Panc1 (cell line): ENCODE data around the gene ABI3BP. TPM values are rescaled to one million over a fixed set of nuclear protein-coding genes. Genes with fewer than 3 reads are reported as not detected.

Source experiments
- ATAC-seq: fragments of 200-7000 bp; cut with Tn5 transposase; 2 replicates; pipeline ENCODE4 v1.9.1; 2020; ENCODE audit warnings: mild to moderate bottlenecking, moderate library complexity
- BruUV-seq: library from RNA; stranded (reverse); fragments of 400-500 nt; replicated peaks from 2 replicates; lab custom pipeline; 2021; lab: Mats Ljungman, UMichigan
- CTCF ChIA-PET: fragments of 300-600 bp; sonication (Branson Sonifier 250); formaldehyde crosslinking; loops from one replicate; lab custom pipeline; 2022; ENCODE audit warnings: antibody characterized with exemption; lab: Charles Lee
- POLR2A ChIA-PET: fragments of 300-600 bp; sonication (Branson Sonifier 250); formaldehyde crosslinking; loops from one replicate; lab custom pipeline; 2022; ENCODE audit warnings: antibody characterized with exemption; lab: Charles Lee
- DNase-seq: peaks from one replicate; pipeline ENCODE4 v3.0.0-alpha.2; 2010; ENCODE audit warnings: low read depth, low spot score
- H3K27ac ChIP-seq: 2 replicates; pipeline ENCODE4 v1.5.1; 2011; ENCODE audit warnings: mild to moderate bottlenecking, low read length, inconsistent platforms
- H3K27me3 ChIP-seq: fragments of 200-500 bp; sonication (Bioruptor generic); 2 replicates; pipeline ENCODE4 v1.6.0; 2014; ENCODE audit warnings: low read length, inconsistent platforms; ENCODE audit not compliant: control insufficient read depth, insufficient read depth
- H3K36me3 ChIP-seq: fragments of 200-500 bp; sonication (Bioruptor generic); 2 replicates; pipeline ENCODE4 v1.5.1; 2014; ENCODE audit warnings: inconsistent platforms, mild to moderate bottlenecking, low read length, moderate library complexity; ENCODE audit not compliant: control insufficient read depth, insufficient read depth
- H3K4me1 ChIP-seq: 2 replicates; pipeline ENCODE4 v1.5.1; 2011; ENCODE audit warnings: inconsistent platforms, mild to moderate bottlenecking, low read length, moderate library complexity; ENCODE audit not compliant: control insufficient read depth, insufficient read depth
- H3K4me3 ChIP-seq, 2 experiments: 2 replicates each; pipeline ENCODE4 v1.5.1; 2011 to 2012; ENCODE audit warnings: low read depth in 2 of 2, low read length in 2 of 2, mild to moderate bottlenecking in 2 of 2, inconsistent platforms in 1 of 2, moderate library complexity in 1 of 2
- H3K9me3 ChIP-seq: fragments of 200-500 bp; sonication (Bioruptor generic); 2 replicates; pipeline ENCODE4 v1.5.1; 2014; ENCODE audit warnings: low read depth, mild to moderate bottlenecking, inconsistent platforms, low read length, moderate library complexity; ENCODE audit not compliant: control insufficient read depth, insufficient read depth
- CTCF ChIP-seq: fragments of 450-650 bp; IDR thresholded peaks from 2 replicates; pipeline ENCODE4 v1.5.1; 2017; ENCODE audit warnings: mild to moderate bottlenecking
- POLR2AphosphoS5 ChIP-seq: IDR thresholded peaks from 2 replicates; pipeline ENCODE4 v1.6.1; 2012; ENCODE audit warnings: mild to moderate bottlenecking, low read depth, low read length, moderate library complexity
- REST ChIP-seq, 2 experiments: IDR thresholded peaks; 2 replicates each; pipeline ENCODE4 v1.6.1; 2011 to 2012; ENCODE audit warnings: low read depth in 2 of 2, control low read depth in 1 of 2, low read length in 1 of 2, mild to moderate bottlenecking in 1 of 2, moderate library complexity in 1 of 2; ENCODE audit not compliant: insufficient read depth in 1 of 2
- SIN3A ChIP-seq: IDR thresholded peaks from 2 replicates; pipeline ENCODE4 v1.6.1; 2012; ENCODE audit warnings: low read depth, mild to moderate bottlenecking, low read length, moderate library complexity, borderline replicate concordance; ENCODE audit not compliant: insufficient read depth
- TCF7L2 ChIP-seq: IDR thresholded peaks from 2 replicates; pipeline ENCODE4 v1.6.1; 2011; ENCODE audit warnings: mild to moderate bottlenecking, low read depth, low read length, inconsistent platforms
- in situ Hi-C: cut with HindIII; loops from 2 replicates; pipeline ENCODE4 v1.10.0; 2016; ENCODE audit warnings: low sequenced_read_pairs, low pct_unique_long_range_greater_than_20kb
- intact Hi-C: fragments of 100-400 bp; cut with micrococcal nuclease; formaldehyde crosslinking; loops from one replicate; pipeline ENCODE4 v1.10.0; 2022; ENCODE audit not compliant: unreplicated experiment
- total RNA-seq: library from RNA; stranded (reverse); gene quantifications from one replicate; pipeline ENCODE4 v1.2.1, GENCODE V29; 2021; ENCODE audit not compliant: unreplicated experiment

The ABI3BP gene
- total RNA-seq, 1 experiment from 2014 or later: 0.21 TPM

- POLR2A ChIA-PET: no interaction called here
Observed at GRCh38 chr3:100963041-100963440, 30.2 kb downstream of the ABI3BP start.

GRCh38 chr3:100957261-100957986 lies 35.8 kb downstream of the ABI3BP start:
- TF ChIP-seq CTCF: no peak
- TF ChIP-seq SIN3A: no peak
- no peak for TF ChIP-seq REST (IDR thresholded peaks at IDR 0.05; ENCODE audit: insufficient read depth in 1 of 2, low read depth in 2 of 2, low read length in 1 of 2)
- no peak for TF ChIP-seq TCF7L2
- TF ChIP-seq POLR2AphosphoS5: no peak
- H3K9me3 ChIP-seq: peaks cover 7% of the 10 kb centered on the region; the same call in 1 of the 2 replicates
- H3K27ac ChIP-seq: no peak overlapping the region
- no peaks in the 10 kb centered on the region for H3K4me1 ChIP-seq
- POLR2A ChIA-PET: no interaction called here
- BruUV-seq: no TSS peak
- no peak overlapping the region for H3K4me3 ChIP-seq
- intact Hi-C loops (no loop called here), in situ Hi-C loops (no loop called here)
- ATAC-seq: no peak
- H3K27me3 ChIP-seq: no peaks in the 10 kb centered on the region
- no peaks in the 10 kb centered on the region for H3K36me3 ChIP-seq
- CTCF ChIA-PET: no interaction called here
- no peak for DNase-seq

More at GRCh38 chr3:100963041-100963440, 30.2 kb downstream of the ABI3BP start:
- Histone ChIP-seq H3K4me3 (no peak overlapping the region), H3K4me1 (no peaks in the 10 kb centered on the region), H3K9me3 (peaks cover 7% of the 10 kb centered on the region; the same call in 1 of the 2 replicates), H3K27ac (no peak overlapping the region), H3K27me3 (no peaks in the 10 kb centered on the region), H3K36me3 (no peaks in the 10 kb centered on the region)
- CTCF ChIA-PET: no interaction called here
- in situ Hi-C loops (no loop called here), intact Hi-C loops (no loop called here)
- DNase-seq: no peak
- no peak for ATAC-seq
- BruUV-seq: no TSS peak
- TF ChIP-seq REST (IDR thresholded peaks at IDR 0.05; ENCODE audit: insufficient read depth in 1 of 2, low read depth in 2 of 2, low read length in 1 of 2): no peak
- TF ChIP-seq SIN3A: no peak
- TF ChIP-seq CTCF: no peak
- no peak for TF ChIP-seq TCF7L2
- TF ChIP-seq POLR2AphosphoS5: no peak
